Nephron progenitor cell (in vitro differentiated cells): ENCODE data around the gene KRTAP10-5.
A peak's percentile ranks its signal among the peaks of the same experiment; 100 is the strongest.
"Not testable (repeated sequence)": the region's sequence is repeated elsewhere in the genome, so short reads cannot be mapped to it uniquely, and the experiment has no call there.

Experiments
- DNase-seq: peaks from one replicate; pipeline ENCODE4 v3.0.0; 2021
- H3K27ac Mint-ChIP-seq: 2 replicates; pipeline ENCODE4 v1.8.0; 2021; ENCODE audit warnings: mild to moderate bottlenecking, moderate library complexity, mixed read lengths
- H3K27me3 Mint-ChIP-seq: 2 replicates; pipeline ENCODE4 v1.8.0; 2021; ENCODE audit warnings: mild to moderate bottlenecking, low read depth, mixed read lengths; ENCODE audit not compliant: poor library complexity
- H3K36me3 Mint-ChIP-seq: 2 replicates; pipeline ENCODE4 v1.8.0; 2021; ENCODE audit warnings: low read depth, mixed read lengths
- H3K4me1 Mint-ChIP-seq: 2 replicates; pipeline ENCODE4 v1.8.0; 2021; ENCODE audit warnings: mixed read lengths
- H3K4me3 Mint-ChIP-seq: 2 replicates; pipeline ENCODE4 v1.8.0; 2021; ENCODE audit warnings: mild to moderate bottlenecking, moderate library complexity, mixed read lengths
- H3K9me3 Mint-ChIP-seq: 2 replicates; pipeline ENCODE4 v1.8.0; 2021; ENCODE audit warnings: mild to moderate bottlenecking, moderate library complexity, mixed read lengths
- TF ChIP-seq, protein P1 (sequence below): fragments of 200-600 bp; sonication (generic); IDR thresholded peaks from 2 replicates; pipeline ENCODE4 v1.5.0; 2021; ENCODE audit warnings: antibody characterized with exemption

The KRTAP10-5 gene

GRCh38 chr21:44564886-44565598 lies 15.4 kb downstream of the KRTAP10-5 start:
- no peak overlapping the region for H3K4me3 Mint-ChIP-seq
- TF ChIP-seq, protein P1, sequence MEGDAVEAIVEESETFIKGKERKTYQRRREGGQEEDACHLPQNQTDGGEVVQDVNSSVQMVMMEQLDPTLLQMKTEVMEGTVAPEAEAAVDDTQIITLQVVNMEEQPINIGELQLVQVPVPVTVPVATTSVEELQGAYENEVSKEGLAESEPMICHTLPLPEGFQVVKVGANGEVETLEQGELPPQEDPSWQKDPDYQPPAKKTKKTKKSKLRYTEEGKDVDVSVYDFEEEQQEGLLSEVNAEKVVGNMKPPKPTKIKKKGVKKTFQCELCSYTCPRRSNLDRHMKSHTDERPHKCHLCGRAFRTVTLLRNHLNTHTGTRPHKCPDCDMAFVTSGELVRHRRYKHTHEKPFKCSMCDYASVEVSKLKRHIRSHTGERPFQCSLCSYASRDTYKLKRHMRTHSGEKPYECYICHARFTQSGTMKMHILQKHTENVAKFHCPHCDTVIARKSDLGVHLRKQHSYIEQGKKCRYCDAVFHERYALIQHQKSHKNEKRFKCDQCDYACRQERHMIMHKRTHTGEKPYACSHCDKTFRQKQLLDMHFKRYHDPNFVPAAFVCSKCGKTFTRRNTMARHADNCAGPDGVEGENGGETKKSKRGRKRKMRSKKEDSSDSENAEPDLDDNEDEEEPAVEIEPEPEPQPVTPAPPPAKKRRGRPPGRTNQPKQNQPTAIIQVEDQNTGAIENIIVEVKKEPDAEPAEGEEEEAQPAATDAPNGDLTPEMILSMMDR = no peak
- DNase-seq = no peak
- no peak overlapping the region for H3K27ac Mint-ChIP-seq
- H3K27me3 Mint-ChIP-seq = peaks cover 23% of the 10 kb centered on the region
- H3K9me3 Mint-ChIP-seq = peaks cover 28% of the 10 kb centered on the region
- H3K4me1 Mint-ChIP-seq = no peaks in the 10 kb centered on the region
- no peaks in the 10 kb centered on the region for H3K36me3 Mint-ChIP-seq

DNA sequence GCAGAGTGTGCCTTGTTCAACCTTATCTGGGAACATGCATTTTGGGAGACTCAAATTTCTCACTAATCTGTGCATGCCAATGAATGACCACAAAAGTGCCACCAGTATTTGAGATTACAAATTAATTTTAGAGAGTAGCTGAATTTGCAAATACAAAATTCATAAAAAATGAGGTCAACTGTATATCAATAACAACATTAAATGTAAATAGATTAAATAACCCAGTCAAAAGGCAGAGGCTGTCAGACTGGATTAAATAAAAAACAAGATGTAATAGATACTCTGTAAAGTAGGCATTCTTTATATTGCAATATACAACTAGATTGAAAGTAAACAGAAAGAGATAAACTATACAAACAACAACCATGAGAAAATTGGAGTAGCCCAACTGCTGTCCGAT lies 16.3 kb downstream of the KRTAP10-5 start:
- Mint-ChIP-seq H3K36me3 (no peaks in the 10 kb centered on the region), H3K9me3 (peaks cover 28% of the 10 kb centered on the region)
- TF ChIP-seq, protein P1 = no peak

DNA sequence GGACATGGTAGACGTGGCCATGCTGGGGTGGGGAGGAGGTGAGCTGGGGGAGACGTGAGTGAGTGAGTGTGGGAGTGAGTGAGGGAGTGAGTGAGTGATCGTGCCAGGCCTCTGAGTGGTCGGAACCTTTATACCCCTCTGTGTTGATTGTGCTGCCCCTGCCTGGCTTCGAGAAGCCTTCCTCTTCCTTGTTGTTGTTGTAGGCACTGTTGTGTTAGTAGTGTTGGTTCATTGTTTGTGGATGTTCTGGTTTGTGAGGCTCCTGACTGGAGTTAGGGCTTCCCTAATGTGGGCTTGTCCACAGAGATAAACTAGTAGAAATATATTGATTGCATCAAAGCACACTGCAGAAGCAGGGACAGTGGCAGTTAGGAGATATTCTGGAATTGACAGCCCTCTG lies 21.7 kb downstream of the KRTAP10-5 start, which contains the start of gene KRTAP10-3:
KRTAP10-3 (minus strand) TSS at position 101 of the 400 bp plus-strand sequence; CDS start at position 21, 80 bp downstream.
- H3K4me1 Mint-ChIP-seq = peaks cover 22% of the 10 kb centered on the region
- H3K4me3 Mint-ChIP-seq = no peak within 1 kb of the TSS
- peaks cover 31% of the 10 kb centered on the region for H3K9me3 Mint-ChIP-seq
- peaks cover 17% of the 10 kb centered on the region for H3K27me3 Mint-ChIP-seq
- TF ChIP-seq, protein P1 = no peak
- H3K27ac Mint-ChIP-seq = no peak within 1 kb of the TSS
- H3K36me3 Mint-ChIP-seq = no peaks in the 10 kb centered on the region
- DNase-seq = no peak

More for the DNA sequence above, 16.3 kb downstream of the KRTAP10-5 start:
- Mint-ChIP-seq H3K27ac (no peak overlapping the region), H3K27me3 (peaks cover 23% of the 10 kb centered on the region), H3K4me3 (no peak overlapping the region), H3K4me1 (no peaks in the 10 kb centered on the region)
- no peak for DNase-seq

- H3K36me3 Mint-ChIP-seq, H3K27ac Mint-ChIP-seq, DNase-seq, H3K4me3 Mint-ChIP-seq: not testable (repeated sequence)
- peaks cover 17% of the 10 kb centered on the region for H3K27me3 Mint-ChIP-seq
- H3K4me1 Mint-ChIP-seq = peaks cover 22% of the 10 kb centered on the region
- H3K9me3 Mint-ChIP-seq = peaks cover 31% of the 10 kb centered on the region
Measured at GRCh38 chr21:44558329-44558675, 22.1 kb downstream of the KRTAP10-5 start.

DNA sequence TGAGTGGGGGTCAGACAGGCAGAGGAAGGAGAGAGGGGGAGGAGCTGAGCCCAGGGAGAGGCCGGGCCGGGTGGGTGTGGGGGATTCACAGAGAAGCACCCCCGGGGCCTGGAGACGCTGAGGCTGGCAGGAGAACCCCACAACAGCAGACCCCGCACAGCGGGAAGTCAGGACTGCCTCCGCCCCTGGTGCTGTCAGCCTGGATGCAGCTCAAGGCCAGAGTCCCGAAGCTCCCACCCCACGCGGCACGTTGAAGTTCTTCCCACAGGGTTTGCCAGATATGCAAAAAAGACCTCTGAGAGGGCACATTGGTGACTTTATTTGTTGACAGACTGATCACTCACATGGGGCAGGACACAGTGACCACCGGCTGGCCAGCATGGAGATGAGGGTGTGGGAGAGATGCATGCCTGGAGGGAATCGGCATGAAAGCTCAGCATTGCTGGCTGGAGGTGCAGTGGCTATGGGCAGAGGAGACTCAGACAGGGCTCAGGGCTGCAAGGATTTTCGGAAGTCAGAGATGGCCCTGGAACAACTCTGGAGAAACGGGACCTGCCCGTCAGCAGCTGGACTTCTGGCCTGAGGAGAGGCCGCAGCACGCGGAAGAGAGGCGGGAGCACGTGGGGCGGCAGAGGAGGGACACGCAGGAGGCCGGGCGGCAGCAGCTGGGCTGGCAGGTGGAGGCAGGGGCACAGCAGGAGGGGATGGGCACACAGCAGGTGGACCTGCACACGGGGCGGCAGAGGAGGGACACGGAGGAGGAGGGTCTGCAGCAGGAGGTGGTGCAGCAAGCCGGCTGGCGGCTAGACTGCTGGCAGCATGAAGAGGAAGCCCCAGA lies 22.7 kb downstream of the KRTAP10-5 start:
- H3K27me3 Mint-ChIP-seq = peaks cover 15% of the 10 kb centered on the region
- TF ChIP-seq, protein P1 = no peak
- H3K4me3 Mint-ChIP-seq = no peak overlapping the region
- H3K27ac Mint-ChIP-seq = no peak overlapping the region
- H3K9me3 Mint-ChIP-seq = peaks cover 31% of the 10 kb centered on the region
- peaks cover 22% of the 10 kb centered on the region for H3K4me1 Mint-ChIP-seq
- no peak for DNase-seq
- H3K36me3 Mint-ChIP-seq = no peaks in the 10 kb centered on the region

- Mint-ChIP-seq H3K4me1 (peaks cover 26% of the 10 kb centered on the region), H3K27ac (no peak overlapping the region), H3K27me3 (peaks cover 8% of the 10 kb centered on the region), H3K4me3 (peak overlapping the region; percentile 20), H3K36me3 (no peaks in the 10 kb centered on the region), H3K9me3 (peaks cover 25% of the 10 kb centered on the region)
- no peak for DNase-seq
- TF ChIP-seq, protein P1 = no peak
Measured at GRCh38 chr21:44556879-44557278, 23.5 kb downstream of the KRTAP10-5 start.
